Ramos (cell line): Measurements from ENCODE around the gene GAS2L3.

Source experiments
- in situ Hi-C: fragments of 300-500 bp; cut with MboI; formaldehyde crosslinking; loops from one replicate; pipeline ENCODE4 v1.14.3; 2022; ENCODE audit warnings: low sequenced_read_pairs; ENCODE audit not compliant: unreplicated experiment

The GAS2L3 gene

DNA sequence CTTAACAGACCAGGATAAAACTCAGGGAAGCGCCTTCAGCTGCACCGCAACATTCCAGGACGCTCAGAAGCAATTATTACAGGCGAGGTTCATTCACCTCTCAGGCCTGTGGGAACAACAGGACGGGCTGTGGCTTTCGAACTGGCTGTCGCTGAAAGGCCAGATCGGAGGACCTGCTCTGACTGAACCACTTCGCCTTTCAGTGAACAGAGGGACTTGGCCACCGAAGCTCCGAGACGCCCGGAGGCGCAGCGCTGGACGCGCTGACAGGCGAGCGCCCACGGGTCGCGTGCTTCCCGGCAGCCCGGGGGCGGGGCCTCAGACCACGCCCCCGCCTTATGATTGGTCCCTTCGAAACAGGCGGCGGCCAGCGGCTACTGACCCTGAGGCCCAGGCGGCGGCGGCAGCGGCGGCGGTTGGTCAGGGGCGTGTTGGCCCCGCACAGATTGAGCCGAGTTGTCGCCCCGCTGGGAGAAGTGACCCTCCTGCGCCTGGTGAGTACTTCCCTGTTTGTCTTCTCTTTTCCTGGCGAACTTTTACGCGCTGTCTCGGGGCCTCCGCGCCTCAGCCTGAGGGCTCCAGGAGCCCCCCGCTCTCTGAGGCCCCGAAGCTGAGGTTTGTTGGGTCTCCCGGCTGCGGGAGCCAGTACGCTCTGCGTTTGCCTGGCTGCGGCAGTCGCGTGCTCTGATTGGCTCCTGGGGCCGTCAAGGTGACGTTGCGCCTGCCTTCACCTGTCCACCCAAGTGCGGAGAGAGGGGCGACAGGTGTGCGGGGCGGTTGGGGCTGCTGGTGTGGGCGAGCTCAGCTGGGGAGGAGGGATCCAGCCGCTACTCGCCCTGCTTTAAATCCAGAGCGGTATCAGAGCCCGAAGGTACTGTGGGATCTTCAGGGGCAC is at the start of gene GAS2L3:
GAS2L3 (plus strand) TSS at position 393 of the 895 bp plus-strand sequence. CDS start 21,221 bp downstream, outside the sequence.
- in situ Hi-C loops = loop anchor here (25.0 kb wide), 1 partner anchor 336 kb away; no protein-coding TSS in a partner anchor

DNA sequence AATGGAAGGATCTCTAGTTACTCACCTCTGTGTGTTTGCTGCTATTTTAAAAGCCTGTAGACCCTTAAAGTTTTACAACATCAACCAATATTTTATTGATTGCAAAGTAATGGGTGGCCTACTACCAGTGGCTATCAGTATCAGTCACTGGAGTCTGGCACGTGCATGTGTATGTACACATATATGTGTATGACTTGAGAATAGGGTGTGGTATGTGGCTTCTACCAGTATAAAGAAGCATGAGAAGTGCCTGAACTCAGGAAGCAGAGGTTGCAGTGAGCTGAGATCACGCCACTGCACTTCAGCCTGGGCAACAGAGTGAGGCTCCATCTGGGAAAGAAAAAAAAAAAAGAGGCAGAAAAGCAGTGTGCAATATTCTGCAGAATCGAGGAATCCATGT is 45.5 kb upstream of the GAS2L3 start:
- in situ Hi-C loops = no loop called here

DNA sequence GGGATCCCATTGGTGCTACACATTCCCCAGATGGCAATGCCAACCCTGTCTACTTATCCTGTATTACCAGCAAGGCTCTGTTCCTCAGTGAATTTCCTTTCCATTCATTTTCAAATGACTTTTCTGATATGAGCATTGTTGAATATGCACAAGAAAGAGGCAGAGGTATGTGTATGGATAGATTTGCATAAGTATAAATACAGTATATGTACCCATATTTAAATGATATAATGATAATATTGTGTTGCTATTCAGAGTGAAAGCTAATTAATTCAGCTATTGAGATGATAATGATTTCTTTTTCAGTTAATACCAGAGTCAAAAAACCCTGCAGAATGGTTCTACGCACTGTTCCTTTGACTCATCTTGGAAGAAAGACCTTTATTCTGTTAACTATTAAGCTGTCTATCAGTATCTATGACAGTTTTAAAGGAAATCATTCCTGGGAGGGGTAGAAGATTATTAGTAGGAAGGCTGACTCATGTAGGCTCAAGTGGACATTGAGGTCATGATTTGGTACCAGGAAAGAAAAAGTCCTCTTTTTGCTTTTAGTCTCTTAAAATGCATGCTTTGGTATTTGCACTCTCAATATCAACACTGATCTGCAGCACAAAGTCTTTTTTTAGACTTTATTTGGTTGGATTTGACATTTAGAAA is 44.9 kb upstream of the GAS2L3 start:
- in situ Hi-C loops = no loop called here

DNA sequence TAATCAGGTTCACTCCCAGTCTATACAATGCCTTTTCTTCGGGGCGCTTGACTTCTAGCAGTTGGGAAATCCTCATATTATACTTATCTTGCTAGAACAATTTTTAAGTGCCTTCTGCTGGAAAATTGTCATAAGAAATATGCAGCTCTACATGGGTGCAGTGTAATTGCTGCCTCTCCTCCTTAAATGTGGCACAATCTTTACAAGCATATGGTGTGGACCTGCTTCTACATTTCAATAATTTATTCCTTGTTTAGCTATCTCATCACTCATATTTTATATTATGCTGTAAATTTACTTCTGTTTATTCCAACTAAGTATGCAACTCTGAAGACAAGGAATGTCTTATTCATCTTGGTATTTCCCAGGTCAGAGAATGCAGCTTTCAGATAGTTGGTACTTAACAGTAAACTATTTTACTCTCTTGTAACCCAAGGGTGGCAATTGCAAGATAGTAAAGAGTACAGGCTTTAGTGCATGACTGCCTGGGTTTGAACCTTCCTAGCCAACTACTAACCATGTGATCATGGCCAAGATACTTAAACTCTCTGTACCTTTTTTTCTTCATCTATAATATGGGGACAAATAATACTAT is 43.6 kb upstream of the GAS2L3 start:
- in situ Hi-C loops = no loop called here

DNA sequence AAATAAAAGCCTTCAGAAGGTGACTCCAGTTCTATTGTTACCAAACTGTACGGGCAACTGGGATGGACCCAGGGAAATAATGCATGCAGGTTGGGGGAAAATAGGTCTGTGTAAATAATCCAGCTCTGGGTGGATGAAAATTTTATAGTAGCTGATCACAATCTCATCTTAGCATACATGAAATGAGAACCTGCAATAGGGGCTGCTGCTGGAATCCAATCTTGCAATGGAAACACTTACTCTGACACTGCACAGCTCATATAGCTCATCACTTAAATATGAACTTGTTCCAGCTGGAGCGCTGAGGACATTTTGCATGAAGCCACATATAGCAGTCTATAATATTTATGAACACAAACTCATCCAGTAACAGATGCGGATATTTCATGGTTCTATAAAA is 40.1 kb upstream of the GAS2L3 start:
- in situ Hi-C loops = no loop called here

DNA sequence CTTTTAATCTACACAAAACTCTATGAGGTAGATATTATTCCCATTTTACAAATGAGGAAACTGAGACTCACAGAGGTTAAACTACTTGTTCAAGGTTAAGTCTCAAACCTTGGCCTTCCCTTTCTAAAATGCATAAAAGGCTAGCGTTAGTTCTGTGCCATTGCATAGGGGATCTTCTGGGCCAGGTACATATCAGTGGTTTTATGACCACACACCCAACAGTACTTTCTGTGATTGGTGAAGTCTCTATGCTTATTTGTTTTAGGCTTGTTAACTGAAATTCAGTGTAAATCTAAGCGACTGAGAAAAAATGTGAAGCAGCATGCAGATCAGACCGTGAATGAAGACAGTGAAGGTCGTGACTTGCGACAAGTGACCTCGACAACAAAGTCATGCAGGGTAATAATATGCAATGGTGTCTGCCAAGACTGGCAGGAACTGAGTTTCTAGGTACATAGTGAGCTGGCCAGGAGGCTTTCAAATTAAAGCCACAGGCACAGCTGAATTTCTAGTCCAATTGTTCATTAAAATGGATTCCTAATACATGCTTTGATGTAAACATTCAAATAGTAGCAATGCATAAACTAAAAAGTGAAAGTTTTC is 38.8 kb upstream of the GAS2L3 start:
- in situ Hi-C loops = no loop called here

DNA sequence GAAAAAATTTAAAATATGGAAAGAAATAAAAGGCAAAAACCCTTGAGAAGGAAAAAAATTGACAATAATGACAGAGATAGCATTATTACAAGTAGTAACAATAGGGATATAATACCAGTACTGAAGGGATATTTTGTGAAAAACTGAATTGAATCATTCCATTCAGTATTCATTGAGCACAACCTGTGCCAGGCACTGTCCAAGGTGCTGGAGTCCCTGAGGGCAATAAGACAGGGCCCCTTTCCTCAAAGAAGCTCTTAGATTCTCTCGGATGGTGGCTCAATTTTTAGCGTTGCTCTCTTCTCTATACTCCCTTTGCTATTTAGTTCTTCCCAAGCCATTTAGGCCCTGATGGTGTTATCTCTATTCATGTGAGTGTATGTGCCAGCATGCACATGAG is 34.3 kb upstream of the GAS2L3 start:
- in situ Hi-C loops = no loop called here

DNA sequence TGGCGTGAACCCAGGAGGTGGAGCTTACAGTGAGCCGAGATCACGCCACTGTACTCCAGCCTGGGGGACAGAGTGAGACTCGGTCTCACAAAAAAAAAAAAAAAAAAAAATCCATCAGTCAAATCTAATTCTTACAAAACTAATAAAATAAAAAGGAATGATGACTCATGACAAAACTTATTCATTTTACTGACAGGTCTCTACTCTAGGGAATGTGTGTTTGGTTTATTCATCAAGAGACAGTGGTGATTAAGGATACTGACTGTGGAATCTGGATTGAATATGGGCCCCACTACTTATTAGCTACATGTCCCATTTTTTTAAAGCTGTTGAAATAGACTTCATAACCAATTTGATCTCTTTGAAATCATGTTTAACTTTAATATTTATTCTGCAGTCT is 29.3 kb upstream of the GAS2L3 start:
- in situ Hi-C loops = no loop called here

DNA sequence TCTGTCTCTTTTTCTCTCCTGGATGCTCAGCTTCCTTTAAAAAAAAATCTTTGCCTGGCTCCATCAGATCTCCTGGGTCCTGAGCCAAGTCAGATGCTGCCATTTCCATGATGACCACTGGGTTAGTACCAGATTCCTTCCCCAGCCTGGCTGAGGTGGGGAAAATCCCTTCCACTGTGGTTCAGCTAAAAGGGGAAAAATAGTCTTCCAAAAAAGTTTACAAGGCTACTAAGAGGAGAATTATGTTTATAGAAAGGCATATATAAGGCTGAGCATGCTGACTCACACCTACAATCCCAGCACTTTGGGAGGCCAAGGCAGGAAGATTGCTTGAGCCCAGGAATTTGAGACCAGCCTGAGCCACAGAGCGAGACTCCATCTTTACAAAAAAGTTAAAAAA is 28.4 kb upstream of the GAS2L3 start:
- in situ Hi-C loops = no loop called here

DNA sequence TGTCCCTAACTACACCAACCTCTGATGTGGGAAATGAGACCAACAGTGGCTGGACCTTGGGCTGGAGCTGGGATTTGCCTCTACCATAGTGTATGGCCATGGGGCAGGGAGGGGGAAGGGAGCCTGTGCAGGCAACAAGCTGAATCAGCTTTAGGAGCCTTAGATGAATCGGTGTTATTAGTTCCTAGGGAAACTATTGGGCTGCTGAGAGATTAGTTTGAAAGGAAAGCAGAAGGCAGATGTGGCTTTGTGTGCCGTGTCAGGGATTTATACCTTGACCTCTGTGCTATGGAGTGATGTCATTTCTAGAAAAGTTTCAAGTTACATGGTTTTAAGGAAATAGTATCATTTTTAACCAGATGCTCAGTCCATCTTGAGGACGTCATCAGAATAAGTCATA is 19.5 kb upstream of the GAS2L3 start:
- in situ Hi-C loops = loop anchor here (25.0 kb wide), 1 partner anchor 317 kb away; no protein-coding TSS in a partner anchor

DNA sequence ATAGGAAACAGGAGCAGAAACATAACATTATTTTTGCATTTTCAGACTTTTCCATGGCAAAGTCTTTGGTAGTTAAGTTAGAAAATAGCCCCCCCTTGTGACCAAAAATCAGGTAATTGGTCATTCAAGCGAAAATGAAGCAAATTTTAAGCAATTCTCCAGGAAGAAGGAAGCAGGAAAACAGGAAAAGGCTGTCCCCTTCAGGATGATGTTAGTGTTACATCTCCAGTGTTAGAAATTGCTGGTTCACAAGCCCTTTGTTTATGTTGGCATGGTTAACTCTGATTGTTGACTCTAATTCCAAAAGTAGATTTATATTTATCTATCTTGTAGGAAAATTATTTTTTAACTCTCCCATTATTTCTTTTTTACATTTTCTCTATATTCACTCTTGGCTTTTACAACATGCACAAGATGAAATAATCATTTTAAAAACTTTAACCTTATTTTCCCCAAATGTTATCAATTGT is 18.8 kb upstream of the GAS2L3 start:
- in situ Hi-C loops = loop anchor here (25.0 kb wide), 1 partner anchor 317 kb away; no protein-coding TSS in a partner anchor

DNA sequence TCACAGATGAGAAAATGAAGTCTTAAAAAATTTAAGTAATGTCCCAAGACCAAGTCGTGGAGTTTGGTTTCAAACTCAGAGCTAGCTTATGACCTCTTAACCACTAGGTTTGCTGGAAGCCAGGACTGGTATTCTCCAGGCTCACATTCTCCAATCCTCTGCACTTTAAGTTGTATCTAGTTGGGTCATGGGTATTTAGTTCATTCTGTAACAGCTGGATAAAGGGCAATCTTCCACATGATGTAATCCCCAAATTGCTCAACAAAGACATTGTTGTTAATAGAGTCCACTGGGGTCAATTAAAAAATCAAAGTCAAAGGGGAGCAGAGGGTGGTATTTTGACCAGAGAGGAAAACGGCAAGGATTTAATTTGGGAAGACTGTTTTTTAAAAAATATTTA is 17.8 kb upstream of the GAS2L3 start:
- in situ Hi-C loops = loop anchor here (25.0 kb wide), 1 partner anchor 318 kb away; no protein-coding TSS in a partner anchor

DNA sequence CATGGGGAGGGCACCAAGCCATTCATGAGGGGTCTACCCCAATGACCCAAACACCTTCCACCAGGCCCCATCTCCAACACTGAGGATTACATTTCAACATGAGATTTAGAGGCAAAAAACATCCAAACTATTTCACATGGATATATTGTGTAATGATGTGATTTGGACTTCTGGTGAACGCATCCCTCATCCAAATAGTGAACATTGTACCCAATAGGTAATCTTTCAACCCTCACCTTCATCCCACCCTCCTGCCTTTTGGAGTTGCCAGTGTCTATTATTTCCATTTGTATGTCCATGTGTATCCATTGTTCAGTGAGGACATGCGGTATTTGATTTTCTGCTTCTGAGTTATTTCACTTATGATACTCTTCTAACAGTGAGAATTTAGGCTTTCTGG is 16.1 kb upstream of the GAS2L3 start:
- in situ Hi-C loops = loop anchor here (25.0 kb wide), 1 partner anchor 320 kb away; no protein-coding TSS in a partner anchor

DNA sequence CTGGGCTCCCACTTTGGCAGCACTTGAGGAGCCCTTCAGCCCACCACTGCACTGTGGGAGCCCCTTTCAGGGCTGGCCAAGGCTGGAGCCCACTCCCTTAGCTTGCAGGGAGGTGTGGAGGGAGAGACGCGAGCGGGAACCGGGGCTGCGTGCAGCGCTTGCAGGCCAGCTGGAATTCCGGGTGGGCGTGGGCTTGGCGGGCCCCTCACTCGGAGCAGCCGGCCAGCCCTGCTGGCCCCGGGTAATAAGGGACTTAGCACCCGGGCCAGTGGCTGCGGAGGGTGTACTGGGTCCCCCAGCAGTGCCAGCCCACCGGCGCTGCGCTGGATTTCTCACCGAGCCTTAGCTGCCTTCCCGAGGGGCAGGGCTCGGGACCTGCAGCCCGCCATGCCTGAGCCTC is 14.2 kb upstream of the GAS2L3 start:
- in situ Hi-C loops = loop anchor here (25.0 kb wide), 1 partner anchor 322 kb away; no protein-coding TSS in a partner anchor

DNA sequence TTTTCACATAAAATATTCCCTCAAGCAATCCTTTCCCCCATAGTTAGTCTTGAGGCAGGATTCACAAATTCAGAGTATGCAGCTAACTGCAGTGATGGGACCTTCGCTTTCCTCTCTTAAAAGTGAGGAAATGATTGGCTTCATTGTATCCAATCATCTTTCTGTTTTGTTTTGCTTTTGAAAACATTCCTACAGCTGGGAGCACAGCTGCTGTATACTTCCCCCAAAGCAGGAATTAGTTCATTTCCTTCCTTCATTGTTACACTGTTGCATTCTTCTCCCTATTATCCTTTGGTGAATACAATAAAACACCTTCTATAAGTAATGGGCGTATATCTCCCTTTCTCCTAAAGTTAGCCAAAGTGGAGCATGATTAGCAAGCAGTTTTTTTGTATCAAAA is 9.4 kb upstream of the GAS2L3 start:
- in situ Hi-C loops = loop anchor here (25.0 kb wide), 1 partner anchor 327 kb away; no protein-coding TSS in a partner anchor

DNA sequence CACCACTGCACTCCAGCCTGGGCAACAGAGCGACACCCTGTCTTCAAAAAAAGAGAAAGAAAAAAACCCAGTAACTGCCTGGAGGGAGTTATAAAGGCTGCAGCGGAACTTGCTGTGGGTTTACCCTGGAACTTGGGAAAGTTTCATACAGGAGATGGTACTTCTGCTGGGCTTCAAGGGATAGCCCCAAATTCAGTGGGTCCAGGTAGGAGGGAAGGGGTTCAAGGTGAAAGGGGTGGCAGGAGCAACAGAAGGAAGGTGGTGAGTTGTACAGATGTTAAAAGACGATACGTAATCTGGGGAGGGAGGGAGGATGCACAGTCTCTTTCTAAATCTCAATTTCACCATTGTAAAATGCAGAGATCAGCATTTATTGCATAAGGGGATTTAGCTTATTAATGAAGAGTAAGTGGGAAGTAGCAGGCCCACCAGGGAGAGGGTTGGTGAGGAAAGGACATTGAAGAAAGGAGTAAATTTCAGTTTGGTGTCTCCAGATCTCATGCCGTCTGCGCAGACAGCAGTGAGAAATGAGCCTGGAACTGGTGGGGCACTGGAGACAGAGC is 8.5 kb upstream of the GAS2L3 start:
- in situ Hi-C loops = loop anchor here (25.0 kb wide), 1 partner anchor 328 kb away; no protein-coding TSS in a partner anchor

DNA sequence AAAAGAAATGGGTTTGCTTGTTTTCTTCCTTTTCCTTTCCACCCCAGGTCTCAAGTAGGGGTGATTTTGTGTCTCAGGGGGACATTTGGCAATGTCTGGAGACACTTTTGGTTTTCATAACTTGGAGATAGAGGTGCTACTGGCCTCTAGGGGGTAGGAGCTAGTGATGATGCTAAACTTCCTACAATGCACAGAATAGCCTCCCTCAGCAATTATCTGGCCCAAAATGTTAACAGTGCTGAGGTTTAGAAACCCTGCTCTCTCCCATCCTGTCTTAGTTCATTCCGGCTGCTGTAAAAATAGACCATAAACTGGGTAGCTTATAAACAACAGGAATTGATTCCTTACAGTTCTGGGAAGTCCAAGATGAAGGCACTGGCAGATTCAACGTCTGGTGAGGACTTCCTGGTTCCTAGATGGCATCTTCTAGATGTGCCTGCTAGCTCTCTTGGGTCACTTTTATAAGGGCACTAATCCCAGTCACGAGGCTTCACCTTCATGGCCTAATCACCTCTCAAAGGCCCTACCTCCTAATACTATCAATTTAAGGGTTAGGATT is 7.4 kb upstream of the GAS2L3 start:
- in situ Hi-C loops = loop anchor here (25.0 kb wide), 1 partner anchor 329 kb away; no protein-coding TSS in a partner anchor

DNA sequence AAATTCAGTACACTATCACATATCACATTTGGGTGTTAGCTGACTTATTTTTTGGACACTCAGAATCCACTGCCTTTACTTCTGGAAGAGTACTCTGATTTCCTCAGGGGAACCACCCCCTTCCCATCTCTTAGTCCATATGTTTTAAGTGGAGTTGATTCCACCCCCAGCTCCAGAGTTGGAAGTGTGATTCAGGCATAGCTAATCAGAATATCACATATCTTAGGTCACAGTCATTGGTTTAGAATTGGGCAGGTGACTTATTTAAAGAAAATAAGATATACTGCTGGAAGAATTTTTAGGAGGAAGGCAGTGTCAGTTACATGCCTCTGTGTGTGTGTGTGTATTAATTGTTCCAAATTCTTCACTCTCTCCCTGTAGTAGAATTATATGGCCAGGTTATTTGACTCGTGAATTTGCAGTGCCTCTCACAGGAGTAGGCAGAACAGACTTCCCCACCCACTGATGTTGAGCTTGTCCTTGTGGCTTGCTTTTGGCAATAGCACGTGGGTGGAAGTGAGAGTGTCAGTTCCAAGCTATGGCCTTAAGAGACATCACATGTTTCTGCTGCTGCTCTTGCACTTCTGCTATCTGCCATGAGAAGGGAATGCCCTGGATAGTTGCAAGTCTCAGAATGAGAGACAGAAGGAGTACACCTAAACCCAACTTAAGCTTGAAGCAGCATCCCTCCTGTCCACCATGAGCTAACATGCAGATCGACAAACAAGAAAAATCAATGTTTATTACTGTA is 6.4 kb upstream of the GAS2L3 start:
- in situ Hi-C loops = loop anchor here (25.0 kb wide), 1 partner anchor 330 kb away; no protein-coding TSS in a partner anchor

DNA sequence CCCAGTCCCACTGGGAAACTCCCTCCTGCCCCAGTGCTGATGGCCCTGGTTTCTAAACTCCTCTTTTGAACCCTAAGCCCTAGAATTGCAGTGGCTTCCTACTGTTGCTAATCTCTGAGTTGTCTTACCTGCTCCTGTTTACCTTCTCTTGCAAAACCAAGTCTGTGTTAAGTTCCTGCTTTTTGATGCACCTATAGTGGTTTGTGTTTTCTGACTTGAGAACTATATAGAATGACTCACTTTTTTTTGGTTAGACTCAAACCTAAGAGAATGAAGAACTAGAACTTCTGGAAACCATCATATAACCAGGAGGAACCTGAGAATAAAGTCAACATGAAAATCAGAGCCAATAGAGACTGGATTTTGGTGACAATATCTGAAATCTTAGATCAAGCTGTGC is 5.5 kb upstream of the GAS2L3 start:
- in situ Hi-C loops = loop anchor here (25.0 kb wide), 1 partner anchor 331 kb away; no protein-coding TSS in a partner anchor
